Thyroid gland (tissue), 4 donors: ENCODE data around the gene MTIF3.

Experiments
- POLR2A ChIP-seq, 2 donors: fragments of 450-650 bp; IDR thresholded peaks; one replicate each; pipeline ENCODE4 v1.6.1; 2017; ENCODE audit warnings: antibody characterized with exemption in 2 of 2, mild to moderate bottlenecking in 2 of 2, moderate library complexity in 1 of 2
- TF ChIP-seq, protein P1 (sequence below), 6 experiments: fragments of 200-600 bp in 3 of 6; fragments of 450-650 bp in 3 of 6; sonication (generic) in 3 of 6; IDR thresholded peaks; one replicate each; pipeline ENCODE4 v1.5.1; 2016 to 2019; ENCODE audit warnings: antibody characterized with exemption in 6 of 6, mild to moderate bottlenecking in 2 of 6, inconsistent platforms in 1 of 6, moderate library complexity in 1 of 6

DNA sequence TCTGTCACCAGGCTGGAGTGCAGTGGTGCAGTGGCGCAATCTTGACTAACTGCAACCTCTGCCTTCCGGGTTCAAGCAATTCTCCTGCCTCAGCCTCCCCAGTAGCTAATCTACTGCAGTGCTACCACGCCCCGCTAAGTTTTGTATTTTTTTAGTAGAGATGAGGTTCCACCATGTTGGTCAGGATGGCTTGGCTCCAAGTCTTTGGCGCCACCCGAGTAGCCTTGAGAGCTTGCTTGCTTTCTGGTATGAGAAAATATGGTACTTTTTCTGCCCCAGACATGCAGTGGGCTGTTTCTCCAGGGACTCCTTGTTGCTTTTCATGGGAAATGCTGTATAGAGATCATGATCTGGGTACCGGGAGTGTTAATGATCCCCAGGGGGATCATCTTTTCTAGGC is 60.5 kb downstream of the MTIF3 start:
- TF ChIP-seq, protein P1, sequence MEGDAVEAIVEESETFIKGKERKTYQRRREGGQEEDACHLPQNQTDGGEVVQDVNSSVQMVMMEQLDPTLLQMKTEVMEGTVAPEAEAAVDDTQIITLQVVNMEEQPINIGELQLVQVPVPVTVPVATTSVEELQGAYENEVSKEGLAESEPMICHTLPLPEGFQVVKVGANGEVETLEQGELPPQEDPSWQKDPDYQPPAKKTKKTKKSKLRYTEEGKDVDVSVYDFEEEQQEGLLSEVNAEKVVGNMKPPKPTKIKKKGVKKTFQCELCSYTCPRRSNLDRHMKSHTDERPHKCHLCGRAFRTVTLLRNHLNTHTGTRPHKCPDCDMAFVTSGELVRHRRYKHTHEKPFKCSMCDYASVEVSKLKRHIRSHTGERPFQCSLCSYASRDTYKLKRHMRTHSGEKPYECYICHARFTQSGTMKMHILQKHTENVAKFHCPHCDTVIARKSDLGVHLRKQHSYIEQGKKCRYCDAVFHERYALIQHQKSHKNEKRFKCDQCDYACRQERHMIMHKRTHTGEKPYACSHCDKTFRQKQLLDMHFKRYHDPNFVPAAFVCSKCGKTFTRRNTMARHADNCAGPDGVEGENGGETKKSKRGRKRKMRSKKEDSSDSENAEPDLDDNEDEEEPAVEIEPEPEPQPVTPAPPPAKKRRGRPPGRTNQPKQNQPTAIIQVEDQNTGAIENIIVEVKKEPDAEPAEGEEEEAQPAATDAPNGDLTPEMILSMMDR (IDR thresholded peaks at IDR 0.05): no peak
- TF ChIP-seq POLR2A (IDR thresholded peaks at IDR 0.05): no peak
